GM12872 (cell line): Measurements from ENCODE around the gene KLHL25.

Experiments
- TF ChIP-seq, protein P1 (sequence below): IDR thresholded peaks from 3 replicates; pipeline ENCODE4 v1.5.1; 2011; ENCODE audit warnings: low read depth, mild to moderate bottlenecking, low read length, moderate library complexity; ENCODE audit not compliant: insufficient read depth

KLHL25 gene

DNA sequence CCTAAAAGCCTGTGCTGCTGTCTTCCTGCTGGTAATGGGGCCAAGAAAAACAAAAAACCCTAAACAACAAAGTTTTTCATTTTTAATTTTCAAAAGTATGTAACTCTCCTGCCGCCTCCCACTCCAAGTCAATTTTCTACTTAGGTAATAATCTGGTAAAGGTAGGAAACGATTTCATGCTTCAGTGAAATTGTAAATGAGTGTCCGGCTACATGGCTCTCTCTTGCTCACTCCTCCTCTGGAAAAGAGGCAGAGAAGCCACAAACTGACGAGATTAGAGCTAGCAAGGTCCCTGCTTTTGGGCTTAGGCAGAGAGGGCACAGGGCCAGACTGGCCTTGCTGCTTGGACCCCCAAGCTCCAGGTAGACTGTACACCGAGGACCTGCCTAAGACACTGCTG lies 23.5 kb downstream of the KLHL25 start:
- TF ChIP-seq, protein P1, sequence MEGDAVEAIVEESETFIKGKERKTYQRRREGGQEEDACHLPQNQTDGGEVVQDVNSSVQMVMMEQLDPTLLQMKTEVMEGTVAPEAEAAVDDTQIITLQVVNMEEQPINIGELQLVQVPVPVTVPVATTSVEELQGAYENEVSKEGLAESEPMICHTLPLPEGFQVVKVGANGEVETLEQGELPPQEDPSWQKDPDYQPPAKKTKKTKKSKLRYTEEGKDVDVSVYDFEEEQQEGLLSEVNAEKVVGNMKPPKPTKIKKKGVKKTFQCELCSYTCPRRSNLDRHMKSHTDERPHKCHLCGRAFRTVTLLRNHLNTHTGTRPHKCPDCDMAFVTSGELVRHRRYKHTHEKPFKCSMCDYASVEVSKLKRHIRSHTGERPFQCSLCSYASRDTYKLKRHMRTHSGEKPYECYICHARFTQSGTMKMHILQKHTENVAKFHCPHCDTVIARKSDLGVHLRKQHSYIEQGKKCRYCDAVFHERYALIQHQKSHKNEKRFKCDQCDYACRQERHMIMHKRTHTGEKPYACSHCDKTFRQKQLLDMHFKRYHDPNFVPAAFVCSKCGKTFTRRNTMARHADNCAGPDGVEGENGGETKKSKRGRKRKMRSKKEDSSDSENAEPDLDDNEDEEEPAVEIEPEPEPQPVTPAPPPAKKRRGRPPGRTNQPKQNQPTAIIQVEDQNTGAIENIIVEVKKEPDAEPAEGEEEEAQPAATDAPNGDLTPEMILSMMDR, result no peak

GRCh38 chr15:85770096-85771041 lies 24.4 kb downstream of the KLHL25 start:
- TF ChIP-seq, protein P1, result no peak

DNA sequence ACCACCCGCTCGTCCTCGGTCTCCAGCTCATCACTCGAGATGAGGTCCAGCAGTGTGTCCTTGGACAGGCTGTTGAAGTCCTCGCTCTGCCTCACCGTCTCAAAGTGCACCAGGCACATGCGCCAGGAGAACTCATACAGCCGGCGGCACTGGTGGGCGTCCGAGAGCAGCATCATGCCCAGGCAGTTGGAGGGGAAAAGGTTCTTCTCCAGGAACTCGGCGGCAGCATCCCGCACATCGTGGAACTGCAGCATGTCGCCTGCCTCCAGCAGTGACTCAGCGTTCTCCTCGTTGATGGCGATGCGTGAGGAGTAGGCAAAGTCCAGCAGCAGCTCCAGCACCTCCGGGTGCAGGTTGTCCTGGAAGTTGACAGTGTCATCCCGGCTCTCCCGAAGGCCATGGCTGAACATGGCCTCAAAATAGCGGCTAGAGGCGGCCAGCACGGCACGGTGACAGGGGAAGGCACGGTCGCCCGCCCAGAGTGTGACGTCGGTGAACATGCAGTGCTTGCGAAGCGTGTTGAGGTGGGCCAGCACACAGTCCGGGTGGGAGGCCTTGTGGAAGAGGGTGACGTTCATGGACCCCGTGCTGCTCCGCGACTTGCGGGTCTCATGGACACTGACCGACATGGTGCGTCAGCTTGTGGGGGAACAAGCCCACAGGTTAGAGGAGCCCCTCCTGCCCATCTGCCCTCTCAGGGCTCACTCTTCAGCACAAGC lies 25.4 kb downstream of the KLHL25 start:
- TF ChIP-seq, protein P1, result no peak

DNA sequence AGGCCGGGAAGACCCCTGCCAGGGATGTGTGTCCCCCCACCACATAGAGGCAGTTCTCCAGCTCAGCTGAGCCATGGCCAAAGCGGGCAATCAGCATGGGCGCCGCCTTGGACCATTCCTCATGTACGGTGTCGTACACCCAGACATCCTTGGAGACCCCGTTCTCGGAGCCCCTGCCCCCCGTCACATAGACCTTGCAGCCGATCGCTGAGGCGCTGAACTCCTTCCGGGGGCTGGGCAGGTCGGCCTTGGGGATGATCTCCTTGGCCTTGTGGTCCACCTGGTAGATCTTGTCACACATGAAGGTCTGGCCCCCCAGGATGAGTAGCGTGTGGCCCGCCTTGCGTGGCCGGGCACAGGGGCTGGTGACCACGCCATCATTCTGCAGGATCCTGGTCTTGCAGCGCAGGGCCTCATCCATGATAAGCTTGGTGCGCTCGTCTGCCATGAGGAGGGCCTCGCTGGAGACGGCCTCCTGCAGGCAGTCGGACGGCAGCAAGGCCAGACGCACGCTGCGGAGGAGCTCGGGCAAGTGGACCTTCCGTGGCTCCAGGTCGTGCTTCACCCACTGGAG lies 26.0 kb downstream of the KLHL25 start:
- TF ChIP-seq, protein P1, result no peak

DNA sequence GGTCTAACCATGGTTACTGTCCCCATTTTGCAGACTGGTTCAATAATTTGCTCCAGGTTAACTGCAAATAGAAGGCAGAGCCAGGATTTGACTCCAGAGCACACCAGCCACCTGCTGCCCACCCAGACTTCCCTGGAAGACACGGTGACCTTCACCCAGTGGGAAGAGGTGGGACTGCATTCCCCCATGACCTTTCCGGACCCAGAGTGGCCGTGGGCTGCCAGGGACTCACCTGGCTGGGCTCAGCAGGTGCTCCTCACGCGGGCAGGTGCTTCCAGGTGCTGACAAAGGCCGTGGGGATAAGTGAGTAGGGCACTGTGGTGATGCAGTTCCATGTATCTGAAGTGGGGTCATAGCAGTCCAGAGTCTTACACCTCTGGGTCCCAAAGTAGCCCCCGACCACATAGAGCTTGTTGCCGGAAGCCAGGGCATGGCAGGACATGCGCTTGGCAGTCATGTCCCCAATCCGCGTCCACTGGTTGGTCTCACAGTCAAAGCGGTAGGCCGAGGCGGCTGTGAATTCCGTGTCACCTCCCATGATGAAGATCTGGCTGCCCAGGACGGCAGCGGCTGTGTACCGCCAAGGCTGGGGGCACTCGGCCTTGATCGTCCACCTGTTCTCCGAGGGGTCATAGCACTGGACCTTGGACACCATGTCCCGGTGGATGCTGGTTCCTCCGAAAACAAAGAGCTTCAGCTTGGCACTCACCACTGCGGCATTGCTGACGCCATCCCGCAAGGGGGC lies 26.8 kb downstream of the KLHL25 start:
- TF ChIP-seq, protein P1, result no peak

DNA sequence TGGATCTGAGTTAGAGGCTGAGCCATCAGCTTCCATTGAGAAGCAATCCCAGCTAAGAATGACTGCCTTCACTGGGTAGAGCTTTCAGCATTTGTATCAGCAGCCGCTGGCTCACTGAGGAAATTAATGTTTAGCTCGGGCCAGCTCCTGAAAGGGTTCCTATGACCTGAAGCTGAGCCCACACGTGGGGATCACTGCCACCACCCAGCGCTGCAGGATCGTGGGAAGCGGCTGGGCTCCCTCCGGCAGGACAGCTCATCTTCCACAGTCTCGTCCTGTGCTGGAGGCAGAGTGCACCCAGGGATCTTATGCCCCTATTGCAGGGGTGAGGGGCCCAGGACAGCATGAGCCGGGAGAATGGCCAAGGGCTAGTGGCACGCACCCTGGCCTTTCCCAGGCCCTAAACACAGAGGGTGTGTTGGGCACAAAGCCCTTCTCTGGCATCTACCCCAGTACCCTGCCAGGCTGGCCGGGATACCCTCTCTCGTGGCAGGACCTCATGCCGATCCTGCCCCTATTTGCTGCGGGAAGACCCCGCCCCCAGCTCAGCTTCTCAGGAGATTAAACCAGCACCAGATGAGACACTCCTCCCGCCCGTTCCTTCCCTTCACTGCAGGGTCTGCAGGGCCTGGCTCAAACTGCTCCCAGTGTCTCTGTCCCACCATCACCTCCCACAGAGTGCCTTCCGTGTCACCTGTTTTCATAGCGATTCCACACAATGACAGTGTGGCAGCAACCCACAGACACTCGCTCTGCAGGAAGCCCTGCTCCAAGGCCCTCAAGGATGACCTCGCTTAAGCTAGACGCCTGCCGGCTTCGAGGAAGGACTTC lies 28.5 kb downstream of the KLHL25 start:
- TF ChIP-seq, protein P1, result no peak
